NCI-H1048 (cell line): ENCODE measurements around the gene CAPRIN2.
A peak's percentile ranks its signal among the peaks of the same experiment; 100 is the strongest.

Experiments used
- DNase-seq: peaks from one replicate; lab custom pipeline; 2025; lab: John Stamatoyannopoulos, UW

The CAPRIN2 gene

GRCh38 chr12:30698346-30698745 is 56.4 kb downstream of the CAPRIN2 start:
- DNase-seq: no peak

GRCh38 chr12:30696943-30697342 is 57.8 kb downstream of the CAPRIN2 start:
- no peak for DNase-seq

DNA sequence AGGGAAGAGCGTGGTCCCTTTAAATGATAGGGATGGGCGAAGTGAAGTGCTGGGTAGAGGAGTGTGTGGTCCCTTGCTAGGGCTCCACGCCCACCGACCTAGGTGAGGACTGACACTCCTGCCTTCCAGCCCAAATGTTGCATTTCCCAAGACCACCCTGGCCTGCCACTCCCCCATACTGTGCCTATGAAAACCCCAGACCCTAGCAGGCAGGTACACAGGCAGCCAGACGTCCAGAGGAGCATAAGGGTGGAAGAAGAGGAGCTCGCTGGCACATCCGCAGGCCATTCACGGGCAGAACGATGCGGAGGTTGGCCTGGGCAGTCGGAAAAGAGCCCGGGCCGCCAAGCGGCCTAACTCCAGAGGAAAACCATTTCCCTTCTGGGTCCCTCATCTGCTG is 58.3 kb downstream of the CAPRIN2 start:
- no peak for DNase-seq

DNA sequence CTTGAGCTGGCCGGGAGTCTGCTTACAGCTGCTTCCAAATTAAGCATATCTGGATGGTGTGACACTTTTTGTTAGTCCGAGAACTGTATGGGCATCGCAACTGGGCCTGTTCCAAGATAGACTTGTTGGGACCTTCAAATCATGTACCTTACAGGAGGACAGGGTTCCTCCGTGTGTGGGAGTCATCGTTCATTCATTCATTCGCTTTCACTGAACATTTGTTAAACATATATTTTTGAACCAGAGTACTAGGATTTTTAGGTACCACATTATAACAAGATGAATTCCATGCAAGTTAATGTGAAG is 58.7 kb downstream of the CAPRIN2 start:
- no peak for DNase-seq

DNA sequence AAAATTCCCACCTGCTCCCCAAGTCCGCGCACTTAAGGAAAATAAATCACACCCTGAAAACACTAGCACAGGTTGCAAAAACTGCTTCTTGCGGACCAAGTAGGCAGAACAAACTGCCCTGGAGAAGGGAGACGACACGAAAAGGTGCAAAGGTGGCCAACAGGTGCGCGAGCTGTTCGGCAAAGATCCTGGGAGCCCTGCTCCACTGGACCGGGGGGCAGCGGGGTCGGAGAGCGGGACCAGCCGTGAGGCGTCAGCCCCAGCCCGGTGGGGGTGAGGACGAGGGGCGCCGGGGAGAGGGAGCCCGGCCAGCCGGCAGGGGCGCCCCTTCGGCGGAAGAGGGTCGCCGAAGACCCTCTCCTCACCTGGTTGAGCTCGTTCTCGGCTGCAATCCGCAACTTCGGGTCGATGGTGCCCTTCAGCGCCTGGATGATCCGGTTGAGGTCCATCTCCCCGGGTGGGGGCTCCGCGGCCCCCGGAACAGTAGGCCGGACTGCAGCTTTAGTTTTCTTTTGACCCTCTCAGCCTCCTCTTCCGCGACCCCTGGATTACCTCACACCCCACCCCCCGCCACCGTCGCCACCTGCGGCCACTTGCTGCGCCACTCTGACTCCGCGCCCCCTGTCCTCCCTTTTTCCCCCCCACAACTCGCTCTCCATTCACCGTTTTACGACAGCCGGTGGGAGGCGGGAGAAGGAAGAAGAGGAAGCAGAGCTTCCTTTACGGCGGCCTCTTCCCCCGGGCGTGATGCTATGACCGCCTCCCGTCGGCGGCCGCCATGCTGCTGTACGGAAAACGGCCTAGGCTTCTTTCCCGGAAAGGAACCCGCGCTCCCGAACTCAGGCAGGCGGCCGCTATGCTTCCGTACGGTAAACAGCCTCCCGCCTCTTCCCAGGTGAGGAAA is 59.3 kb downstream of the CAPRIN2 start, which contains the start of gene IPO8:
Gene IPO8 (minus strand): TSS at position 671 of the 904 bp plus-strand sequence. CDS start 222 bp downstream, at position 449.
- DNase-seq: peak; percentile 74

GRCh38 chr12:30694412-30695198 is 60.1 kb downstream of the CAPRIN2 start:
- no peak for DNase-seq

- DNase-seq: no peak
Measured at GRCh38 chr12:30692470-30692869, 62.3 kb downstream of the CAPRIN2 start.

- DNase-seq: no peak
Measured at GRCh38 chr12:30691122-30691879, 63.5 kb downstream of the CAPRIN2 start.

DNA sequence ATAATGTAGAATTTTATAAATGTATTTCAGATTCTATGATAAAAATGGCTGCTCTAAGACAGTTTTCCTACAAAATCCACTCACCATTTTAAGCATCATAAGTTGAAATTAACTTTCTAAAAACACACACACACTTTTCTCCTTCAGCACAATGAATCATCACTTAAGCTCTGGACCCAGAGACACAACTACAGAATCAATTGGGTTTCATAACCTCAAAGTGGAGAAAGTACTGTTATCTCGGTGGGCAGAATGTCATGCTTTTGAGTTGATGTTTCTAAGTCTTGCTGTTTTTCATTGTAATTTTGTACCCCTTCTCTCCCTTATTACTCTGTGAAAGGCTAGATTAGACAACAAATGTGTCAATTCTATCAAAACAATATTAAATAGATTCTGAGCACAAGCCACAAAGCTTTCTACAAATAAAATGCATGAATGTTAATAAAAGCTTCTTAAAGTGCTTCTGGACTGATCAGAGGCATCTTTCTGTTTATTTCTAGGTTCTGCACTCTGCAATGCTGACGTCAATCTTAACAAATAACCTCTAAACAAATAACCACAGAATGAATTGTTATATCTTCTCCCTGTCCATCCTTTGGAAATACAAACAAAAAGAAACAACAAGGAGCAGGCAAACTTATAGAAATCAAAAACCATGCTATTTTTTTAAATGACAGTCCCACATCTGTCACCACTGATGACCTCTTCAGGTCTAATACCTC is 67.3 kb downstream of the CAPRIN2 start:
- no peak for DNase-seq

DNA sequence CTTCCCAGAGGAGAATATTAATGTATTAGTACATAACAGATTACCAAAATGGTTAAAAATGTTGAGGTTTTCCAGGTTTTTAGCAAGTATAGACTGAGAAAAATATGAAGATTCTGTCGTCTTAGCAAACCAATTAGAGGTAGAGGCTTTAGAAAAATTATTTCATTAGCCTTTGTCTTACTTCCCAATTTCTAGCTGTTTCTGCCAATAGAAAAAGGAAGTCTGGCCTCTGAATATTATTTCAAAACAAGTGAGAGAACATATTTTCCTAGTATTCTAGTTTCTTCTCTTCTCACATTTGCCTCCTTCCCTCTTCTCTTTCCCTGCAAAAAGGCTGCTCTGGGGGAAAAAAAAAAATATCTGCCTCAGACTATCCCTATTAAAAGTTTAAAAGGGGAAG is 75.5 kb downstream of the CAPRIN2 start:
- no peak for DNase-seq

GRCh38 chr12:30678221-30678620 is 76.5 kb downstream of the CAPRIN2 start:
- no peak for DNase-seq

DNA sequence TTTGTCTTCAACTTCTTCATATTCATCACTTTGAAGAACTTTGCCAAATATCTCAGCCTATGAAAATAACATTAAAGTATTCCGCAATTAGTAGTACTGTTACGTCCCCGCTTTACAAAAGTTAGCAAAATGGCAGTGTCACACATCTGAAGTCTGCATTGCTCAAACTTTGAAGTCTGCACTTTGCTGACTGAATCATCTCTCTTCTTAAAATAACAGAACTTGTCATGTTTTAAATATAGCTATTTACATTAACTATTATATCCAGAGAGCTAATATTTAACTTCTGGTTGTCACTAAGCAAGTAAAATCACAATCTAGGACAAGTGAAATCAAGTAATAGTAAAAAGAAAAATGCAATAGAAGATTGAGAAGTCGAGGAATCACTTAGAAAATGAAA is 93.5 kb downstream of the CAPRIN2 start:
- DNase-seq: no peak
